Peyer's patch (tissue), 4 donors: ENCODE measurements around the gene AHR. TPM values are rescaled to one million over a fixed set of nuclear protein-coding genes. Genes with fewer than 3 reads are reported as not detected.

Source experiments
- DNase-seq, 3 donors: peaks; one replicate each; pipeline ENCODE4 v3.0.0-alpha.2; 2017 to 2019
- H3K27ac ChIP-seq, 4 donors: fragments of 200-600 bp; sonication (generic); one replicate each; pipeline ENCODE4 v1.5.1; 2016 to 2019
- H3K27me3 ChIP-seq, 2 donors: fragments of 200-600 bp; sonication (generic); one replicate each; pipeline ENCODE4 v1.5.1; 2019
- H3K36me3 ChIP-seq, 3 donors: fragments of 200-600 bp; sonication (generic); one replicate each; pipeline ENCODE4 v1.5.1; 2016 to 2019
- H3K4me1 ChIP-seq, 4 donors: fragments of 200-600 bp; sonication (generic); one replicate each; pipeline ENCODE4 v1.5.1; 2016 to 2019
- H3K4me3 ChIP-seq, 4 donors: fragments of 200-600 bp; sonication (generic); 1 replicate in 3 of 4; 2 replicates in 1 of 4; pipeline ENCODE4 v1.5.1; 2016 to 2019; ENCODE audit warnings: mild to moderate bottlenecking in 1 of 4
- H3K9me3 ChIP-seq, 4 donors: fragments of 200-600 bp; sonication (generic); one replicate each; pipeline ENCODE4 v1.5.1; 2016 to 2019; ENCODE audit warnings: mild to moderate bottlenecking in 1 of 4
- POLR2A ChIP-seq, 2 donors: fragments of 450-650 bp; IDR thresholded peaks; one replicate each; pipeline ENCODE4 v1.5.1; 2017; ENCODE audit warnings: antibody characterized with exemption in 2 of 2, mild to moderate bottlenecking in 2 of 2, moderate library complexity in 2 of 2
- total RNA-seq, 4 donors: library from RNA; depleted of rRNA; stranded (reverse); fragments of >200 nt; gene quantifications; one replicate each; pipeline ENCODE4 v1.1.0, GENCODE V29; 2016
- TF ChIP-seq, protein P1 (sequence below), 6 experiments: fragments of 450-650 bp in 4 of 6; fragments of 200-600 bp in 2 of 6; sonication (generic) in 1 of 6; IDR thresholded peaks; one replicate each; pipeline ENCODE4 v1.5.1; 2017 to 2019; ENCODE audit warnings: antibody characterized with exemption in 6 of 6, mild to moderate bottlenecking in 3 of 6, moderate library complexity in 1 of 6

AHR gene
- total RNA-seq, 4 donors from 2014 or later, result 24.3 to 110 (median 39.4) TPM

DNA sequence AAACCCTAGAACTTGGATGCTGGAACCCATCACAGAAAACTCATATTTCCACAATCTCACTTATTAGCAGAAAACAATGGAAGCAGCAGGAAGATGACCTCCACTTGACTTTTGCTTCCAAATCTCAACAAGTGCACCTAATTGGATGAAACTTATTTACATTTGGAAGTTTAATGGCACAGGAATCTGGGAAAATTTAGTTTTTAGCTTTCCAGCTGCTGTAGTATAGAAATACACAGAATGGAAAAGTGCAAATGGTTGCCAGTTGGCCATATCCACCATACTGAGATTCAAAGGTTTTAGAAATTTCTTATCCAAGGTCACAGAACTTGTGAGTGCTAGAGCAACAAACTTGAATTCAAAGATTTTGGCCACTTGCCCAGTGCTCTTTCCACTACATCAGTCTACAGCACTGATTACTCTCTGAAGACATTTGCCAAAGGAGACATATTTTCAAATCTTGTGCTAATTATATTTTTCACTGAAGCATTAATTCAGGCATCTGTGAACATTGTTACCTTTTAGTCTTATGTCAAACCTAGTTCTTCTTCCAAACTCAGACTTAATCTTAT is 9.3 kb upstream of the AHR start:
- H3K36me3 ChIP-seq, result no peaks in the 10 kb centered on the region
- H3K27me3 ChIP-seq, result no peaks in the 10 kb centered on the region
- DNase-seq, result no peak
- H3K4me3 ChIP-seq, result no peak overlapping the region
- no peaks in the 10 kb centered on the region for H3K9me3 ChIP-seq
- H3K27ac ChIP-seq, result no peak overlapping the region
- TF ChIP-seq, protein P1, sequence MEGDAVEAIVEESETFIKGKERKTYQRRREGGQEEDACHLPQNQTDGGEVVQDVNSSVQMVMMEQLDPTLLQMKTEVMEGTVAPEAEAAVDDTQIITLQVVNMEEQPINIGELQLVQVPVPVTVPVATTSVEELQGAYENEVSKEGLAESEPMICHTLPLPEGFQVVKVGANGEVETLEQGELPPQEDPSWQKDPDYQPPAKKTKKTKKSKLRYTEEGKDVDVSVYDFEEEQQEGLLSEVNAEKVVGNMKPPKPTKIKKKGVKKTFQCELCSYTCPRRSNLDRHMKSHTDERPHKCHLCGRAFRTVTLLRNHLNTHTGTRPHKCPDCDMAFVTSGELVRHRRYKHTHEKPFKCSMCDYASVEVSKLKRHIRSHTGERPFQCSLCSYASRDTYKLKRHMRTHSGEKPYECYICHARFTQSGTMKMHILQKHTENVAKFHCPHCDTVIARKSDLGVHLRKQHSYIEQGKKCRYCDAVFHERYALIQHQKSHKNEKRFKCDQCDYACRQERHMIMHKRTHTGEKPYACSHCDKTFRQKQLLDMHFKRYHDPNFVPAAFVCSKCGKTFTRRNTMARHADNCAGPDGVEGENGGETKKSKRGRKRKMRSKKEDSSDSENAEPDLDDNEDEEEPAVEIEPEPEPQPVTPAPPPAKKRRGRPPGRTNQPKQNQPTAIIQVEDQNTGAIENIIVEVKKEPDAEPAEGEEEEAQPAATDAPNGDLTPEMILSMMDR (IDR thresholded peaks at IDR 0.05), result no peak
- no peak for TF ChIP-seq POLR2A (IDR thresholded peaks at IDR 0.05)
- H3K4me1 ChIP-seq, result no peaks in the 10 kb centered on the region

DNA sequence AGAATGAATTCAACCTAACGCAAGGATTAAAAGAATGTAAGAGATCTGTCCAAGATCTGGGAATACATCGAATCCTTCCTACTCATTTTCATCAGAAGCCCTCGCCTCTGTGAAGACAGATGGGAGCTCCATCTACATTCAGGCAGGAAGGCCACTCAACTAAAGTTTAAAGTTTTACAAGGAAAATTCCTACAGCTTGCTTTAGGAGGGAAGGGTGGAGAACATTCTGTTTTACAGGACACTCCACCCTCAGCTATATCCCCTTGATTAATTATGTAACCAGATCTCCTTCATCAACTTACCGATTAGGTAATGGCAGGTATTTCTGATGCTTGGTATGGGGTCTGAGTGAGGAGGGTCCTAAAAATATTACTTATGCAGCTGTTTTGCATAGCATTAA is 5.6 kb upstream of the AHR start:
- no peaks in the 10 kb centered on the region for H3K36me3 ChIP-seq
- no peak overlapping the region for H3K4me3 ChIP-seq
- TF ChIP-seq, protein P1 (IDR thresholded peaks at IDR 0.05), result no peak
- TF ChIP-seq POLR2A (IDR thresholded peaks at IDR 0.05), result no peak

DNA sequence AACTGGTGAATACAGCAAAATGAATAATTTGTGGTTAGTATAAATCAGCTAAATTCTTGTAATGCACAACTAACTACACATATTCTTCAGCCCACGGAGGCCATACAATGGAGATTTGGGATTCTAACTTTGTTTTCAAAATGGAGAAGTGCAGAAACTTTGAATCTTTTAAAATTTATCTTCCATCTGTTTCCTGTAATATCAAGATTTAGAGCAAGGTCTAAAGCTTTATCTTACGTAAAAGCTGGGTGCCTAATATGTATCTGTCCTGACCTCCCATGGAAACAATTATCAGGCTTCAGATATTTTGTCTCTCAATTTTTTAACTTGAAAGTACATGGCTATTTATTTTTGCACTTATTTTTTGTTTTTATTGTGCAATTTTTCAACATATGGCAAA is 5.0 kb upstream of the AHR start:
- no peaks in the 10 kb centered on the region for H3K36me3 ChIP-seq
- no peak for DNase-seq
- H3K4me1 ChIP-seq, result no peaks in the 10 kb centered on the region
- TF ChIP-seq, protein P1 (IDR thresholded peaks at IDR 0.05), result no peak
- no peak for TF ChIP-seq POLR2A (IDR thresholded peaks at IDR 0.05)
- H3K4me3 ChIP-seq, result no peak overlapping the region
- no peaks in the 10 kb centered on the region for H3K9me3 ChIP-seq
- H3K27ac ChIP-seq, result no peak overlapping the region
- H3K27me3 ChIP-seq, result no peaks in the 10 kb centered on the region

More for the DNA sequence above, 5.6 kb upstream of the AHR start:
- DNase-seq, result no peak
- no peaks in the 10 kb centered on the region for H3K4me1 ChIP-seq
- no peaks in the 10 kb centered on the region for H3K27me3 ChIP-seq
- no peak overlapping the region for H3K27ac ChIP-seq
- no peaks in the 10 kb centered on the region for H3K9me3 ChIP-seq

DNA sequence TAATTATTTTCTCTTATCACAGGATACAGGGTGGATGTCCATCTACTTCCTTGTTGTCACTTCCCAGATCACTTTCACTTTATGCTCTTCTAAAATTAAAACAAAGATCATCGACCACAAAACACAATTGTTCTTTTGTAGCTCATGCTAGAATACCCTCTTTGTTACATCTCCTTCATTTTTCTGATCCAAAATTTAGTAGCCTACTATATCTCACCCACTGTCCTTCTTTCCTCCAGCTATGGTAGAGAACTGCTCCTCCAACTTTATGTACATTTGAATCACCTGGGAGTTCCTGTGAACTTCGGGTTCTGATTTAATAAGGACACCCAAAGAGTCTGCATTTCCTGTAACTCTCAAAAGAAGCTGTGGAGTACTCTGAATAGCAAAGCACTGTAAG is 1.2 kb upstream of the AHR start:
- H3K36me3 ChIP-seq, result no peaks in the 10 kb centered on the region
- H3K4me3 ChIP-seq, result no peak overlapping the region
- no peaks in the 10 kb centered on the region for H3K9me3 ChIP-seq
- no peak for TF ChIP-seq POLR2A (IDR thresholded peaks at IDR 0.05)
- TF ChIP-seq, protein P1 (IDR thresholded peaks at IDR 0.05), result no peak
- DNase-seq, result no peak
- peaks cover 0 to 8% (median 0%) of the 10 kb centered on the region in 4 donors for H3K4me1 ChIP-seq
- no peaks in the 10 kb centered on the region for H3K27me3 ChIP-seq
- peak overlapping the region; percentile 11 to 99 (median 97) for H3K27ac ChIP-seq

DNA sequence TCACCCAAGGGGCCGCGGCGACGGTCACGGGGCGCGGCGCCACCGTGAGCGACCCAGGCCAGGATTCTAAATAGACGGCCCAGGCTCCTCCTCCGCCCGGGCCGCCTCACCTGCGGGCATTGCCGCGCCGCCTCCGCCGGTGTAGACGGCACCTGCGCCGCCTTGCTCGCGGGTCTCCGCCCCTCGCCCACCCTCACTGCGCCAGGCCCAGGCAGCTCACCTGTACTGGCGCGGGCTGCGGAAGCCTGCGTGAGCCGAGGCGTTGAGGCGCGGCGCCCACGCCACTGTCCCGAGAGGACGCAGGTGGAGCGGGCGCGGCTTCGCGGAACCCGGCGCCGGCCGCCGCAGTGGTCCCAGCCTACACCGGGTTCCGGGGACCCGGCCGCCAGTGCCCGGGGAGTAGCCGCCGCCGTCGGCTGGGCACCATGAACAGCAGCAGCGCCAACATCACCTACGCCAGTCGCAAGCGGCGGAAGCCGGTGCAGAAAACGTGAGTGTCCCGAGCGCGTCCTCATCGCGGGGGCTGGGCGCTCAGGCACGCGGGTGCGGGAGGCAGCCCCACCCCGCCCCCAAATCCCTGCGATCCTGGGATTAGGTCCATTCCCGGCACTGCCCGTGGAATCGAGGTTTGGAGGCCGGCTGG is 509 bp downstream of the AHR start:
- Histone ChIP-seq H3K9me3 (no peaks in the 10 kb centered on the region), H3K27me3 (no peaks in the 10 kb centered on the region), H3K27ac (peak overlapping the region; percentile 91 to 99 (median 97)), H3K4me3 (peak overlapping the region; percentile 73 to 93 (median 88)), H3K4me1 (peaks cover 0 to 12% (median 0%) of the 10 kb centered on the region in 4 donors), H3K36me3 (no peaks in the 10 kb centered on the region)
- no peak for TF ChIP-seq POLR2A (IDR thresholded peaks at IDR 0.05)
- TF ChIP-seq, protein P1 (IDR thresholded peaks at IDR 0.05), result no peak
- peak; percentile 52 to 79 (median 77) for DNase-seq
